ENCODE results near the gene HBA1.

GRCh38 chr16:193441-193840 is 17.0 kb downstream of the HBA1 start:
- TF ChIP-seq CTCF (IDR thresholded peaks at IDR 0.05) (no peak), POLR2A (IDR thresholded peaks at IDR 0.05) (no peak)

All from heart left ventricle (tissue), 13 donors.